GM18511 (cell line): ENCODE results near the gene EPAS1.

Source experiments
- ATAC-seq: cut with Tn5 transposase; IDR thresholded peaks from one replicate; pipeline ENCODE4 v1.9.1; 2021; ENCODE audit warnings: mild to moderate bottlenecking, moderate library complexity; ENCODE audit not compliant: unreplicated experiment

EPAS1 gene

DNA sequence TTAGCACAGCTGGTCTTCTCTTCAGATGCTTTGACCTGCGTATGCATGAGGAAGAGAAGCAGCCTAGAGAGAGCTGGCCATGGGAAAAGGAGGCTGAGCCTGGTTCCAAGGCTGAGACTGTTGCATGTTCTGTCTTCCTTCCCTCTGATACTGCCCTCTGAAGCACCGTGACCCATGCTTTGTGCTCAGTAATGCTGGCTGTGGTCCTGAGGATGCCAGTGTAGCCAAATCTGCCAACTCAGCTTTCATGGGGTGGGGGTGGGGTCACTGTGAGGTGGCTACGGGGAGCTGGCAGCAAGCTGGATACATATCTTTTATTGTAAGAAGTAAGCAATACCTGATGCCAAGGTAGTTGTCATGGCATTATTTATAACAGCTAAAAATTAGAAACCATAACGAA, 41.5 kb downstream of the EPAS1 start:
- ATAC-seq = no peak

GRCh38 chr2:46339200-46339599, 42.0 kb downstream of the EPAS1 start:
- no peak for ATAC-seq

- no peak for ATAC-seq
Observed at GRCh38 chr2:46339676-46340459, 42.7 kb downstream of the EPAS1 start.

DNA sequence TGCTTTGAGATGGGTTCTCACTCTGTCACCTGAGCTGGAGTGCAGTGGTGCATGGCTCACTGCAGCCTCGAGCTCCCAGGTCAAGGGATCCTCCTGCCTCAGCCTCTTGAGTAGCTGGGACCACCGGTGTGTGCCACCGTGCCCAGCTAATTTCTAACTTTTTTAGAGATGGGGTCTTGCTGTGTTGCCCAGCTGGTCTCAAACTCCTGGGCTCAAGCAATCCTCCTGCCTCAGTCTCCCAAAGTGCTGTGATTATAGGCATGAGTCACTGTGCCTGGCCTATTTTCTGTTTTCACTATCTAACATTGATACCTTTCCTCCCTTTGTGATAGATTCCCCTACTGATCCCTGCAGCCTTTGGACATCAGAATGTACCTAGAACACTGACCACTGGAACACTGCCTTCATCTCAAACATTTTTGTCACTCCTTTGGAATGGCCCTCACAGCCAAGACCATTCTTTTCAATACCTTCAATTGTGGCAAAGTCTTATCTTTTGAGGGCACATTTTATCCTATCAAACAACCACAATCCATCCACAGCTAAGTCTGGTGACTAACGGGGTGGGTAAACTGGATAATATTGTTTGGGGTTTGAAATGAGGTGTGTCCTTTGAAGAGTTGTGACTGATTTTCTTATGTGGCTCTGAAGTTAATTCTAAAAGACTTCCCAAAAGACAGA, 43.7 kb downstream of the EPAS1 start:
- ATAC-seq = no peak

DNA sequence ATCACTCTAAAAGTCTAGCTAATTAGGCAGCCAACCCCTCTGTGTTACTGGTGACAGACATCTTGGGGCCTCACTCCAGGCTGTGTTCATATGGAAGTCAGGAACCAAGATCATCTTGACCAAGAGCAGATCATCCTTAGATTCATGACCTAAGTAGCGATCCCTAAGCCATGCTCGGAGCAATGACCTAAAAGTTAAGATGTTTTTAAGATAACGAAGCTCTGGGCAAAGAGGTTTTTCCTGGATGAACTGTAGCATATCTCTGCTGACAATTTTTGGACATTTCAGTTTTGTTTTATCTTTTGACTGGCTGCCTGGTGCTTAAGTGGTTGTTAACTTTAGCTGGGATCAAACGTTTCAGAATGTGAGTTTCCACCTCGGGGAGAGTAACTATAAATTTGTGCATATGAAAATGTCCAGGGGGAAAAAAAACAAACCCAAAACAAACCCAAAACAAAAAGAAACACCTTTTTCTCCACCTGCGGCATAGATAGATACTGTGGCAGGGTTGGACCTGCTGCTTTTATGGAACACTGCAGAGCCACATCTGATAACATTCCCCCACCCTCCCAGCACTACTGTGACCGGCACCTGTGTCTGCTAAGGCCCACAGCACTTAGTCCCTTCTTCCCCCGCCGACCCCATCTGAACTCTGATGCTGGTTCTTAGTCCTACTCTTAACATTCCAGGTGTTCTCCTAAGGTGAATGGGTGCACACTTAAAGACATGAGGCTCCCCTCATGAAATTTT, 45.5 kb downstream of the EPAS1 start:
- no peak for ATAC-seq

DNA sequence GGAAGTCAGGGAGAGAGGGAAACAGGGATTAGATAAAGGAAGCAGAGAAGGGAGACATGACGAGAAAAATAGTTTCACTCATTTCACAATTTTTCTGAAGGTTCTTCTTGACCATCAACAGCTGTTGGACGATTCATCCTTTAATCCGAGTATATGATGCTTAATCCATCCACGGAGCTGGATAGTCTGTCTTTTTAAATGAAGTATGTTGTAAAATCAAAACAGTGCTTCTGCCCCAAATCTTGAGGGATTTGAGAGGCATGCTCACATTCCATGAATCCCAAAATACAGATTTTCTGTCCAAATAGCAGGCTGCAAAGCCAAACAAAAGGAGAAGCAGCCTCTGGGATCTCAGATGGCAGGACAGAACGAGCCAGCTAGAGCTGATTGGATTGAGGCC, 47.5 kb downstream of the EPAS1 start:
- no peak for ATAC-seq

GRCh38 chr2:46345775-46346174, 48.6 kb downstream of the EPAS1 start:
- ATAC-seq = no peak

DNA sequence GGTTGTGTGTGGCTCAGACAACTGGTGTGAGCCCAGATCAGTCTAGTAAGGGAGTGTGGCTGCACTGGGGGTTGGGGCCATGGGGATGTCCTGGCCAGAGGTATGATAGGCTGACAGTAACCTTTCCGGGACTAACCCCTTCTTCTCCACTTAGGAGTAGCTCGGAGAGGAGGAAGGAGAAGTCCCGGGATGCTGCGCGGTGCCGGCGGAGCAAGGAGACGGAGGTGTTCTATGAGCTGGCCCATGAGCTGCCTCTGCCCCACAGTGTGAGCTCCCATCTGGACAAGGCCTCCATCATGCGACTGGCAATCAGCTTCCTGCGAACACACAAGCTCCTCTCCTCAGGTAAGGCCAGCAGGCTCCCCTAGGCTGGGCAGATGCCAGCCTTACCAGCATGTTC, 49.5 kb downstream of the EPAS1 start:
- no peak for ATAC-seq

DNA sequence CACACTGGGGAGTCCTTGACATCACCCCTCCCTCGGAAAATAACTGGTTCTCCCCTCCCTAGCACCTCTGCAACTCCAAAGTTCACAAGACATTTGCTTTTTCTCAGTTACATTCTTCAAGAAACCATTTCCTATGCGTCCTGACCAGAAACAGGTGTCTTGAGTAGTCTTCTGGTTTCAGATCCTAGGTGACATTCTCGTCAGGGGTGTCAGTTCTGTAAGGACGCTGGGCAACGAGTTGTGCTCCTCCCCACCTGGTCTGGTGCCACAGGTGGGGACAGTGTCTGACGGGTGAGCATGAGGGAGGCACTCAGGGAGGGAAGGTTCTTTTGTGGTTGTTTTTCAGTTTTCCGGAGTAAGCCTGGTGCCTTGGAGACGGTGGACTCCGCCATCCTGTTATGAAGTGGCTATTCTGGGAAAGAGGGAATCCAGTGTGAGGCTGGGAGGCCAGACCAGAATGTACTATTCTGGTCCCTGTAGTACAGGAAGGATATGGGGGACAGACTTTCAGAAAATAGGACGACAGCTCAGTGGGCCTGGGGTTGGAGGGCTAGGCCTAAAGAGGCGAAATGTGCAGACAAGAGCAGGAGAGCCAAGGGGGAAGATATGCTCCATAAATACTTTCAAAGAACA, 50.6 kb downstream of the EPAS1 start:
- ATAC-seq = peak; percentile 71

GRCh38 chr2:46349115-46349547, 51.9 kb downstream of the EPAS1 start:
- ATAC-seq = no peak

DNA sequence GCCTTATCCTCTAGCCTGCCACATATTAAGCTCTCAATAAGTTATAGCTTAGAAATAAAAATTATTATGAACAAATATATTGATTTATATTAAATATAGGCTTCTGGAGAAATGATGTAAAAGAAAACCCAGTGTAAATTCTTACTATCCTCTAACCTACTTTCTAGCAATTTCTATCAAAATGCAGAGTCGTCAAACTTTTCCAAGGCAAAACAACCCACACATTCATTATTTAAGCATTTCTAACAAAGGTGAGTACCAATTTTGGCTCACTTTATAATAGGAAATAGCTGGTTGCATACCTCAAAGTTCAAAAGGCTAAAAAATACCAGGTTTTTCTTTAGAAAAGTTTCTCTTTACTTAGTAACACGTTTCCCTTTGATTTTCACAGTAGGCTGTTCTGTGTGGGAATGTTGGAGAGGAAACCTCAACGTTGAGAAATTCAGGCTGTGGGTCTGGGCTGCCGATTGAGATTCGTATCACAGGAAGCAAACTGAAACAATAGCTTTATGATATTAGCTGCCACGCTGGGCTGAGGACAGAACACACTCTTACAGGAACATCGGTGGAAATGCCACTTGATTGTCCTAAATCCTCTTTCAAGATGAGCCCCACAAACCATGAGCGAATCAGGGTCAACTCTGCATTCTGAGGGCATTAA, 53.0 kb downstream of the EPAS1 start:
- ATAC-seq = no peak

- no peak for ATAC-seq
Observed at GRCh38 chr2:46351098-46351749, 54.0 kb downstream of the EPAS1 start.

DNA sequence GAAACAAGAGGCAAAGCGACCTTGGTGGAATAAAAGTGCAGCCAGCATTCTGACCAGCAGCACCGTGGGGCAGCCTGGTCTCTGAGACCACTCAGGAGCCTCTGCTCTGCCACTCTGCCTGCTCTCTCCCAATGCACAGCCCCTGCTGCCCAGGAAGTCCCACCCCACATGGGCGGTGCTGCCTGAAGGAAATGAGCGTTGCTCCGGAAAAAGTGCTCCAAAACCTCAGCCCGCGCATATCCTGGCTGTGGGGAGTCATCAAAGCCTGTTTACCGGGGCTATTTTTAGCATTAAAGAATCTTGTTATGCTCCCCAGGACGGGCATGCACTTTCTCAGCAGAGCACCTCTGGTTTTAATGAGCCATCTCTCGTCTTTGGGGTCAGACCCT, 54.5 kb downstream of the EPAS1 start:
- no peak for ATAC-seq

- ATAC-seq = no peak
Observed at GRCh38 chr2:46352621-46353020, 55.4 kb downstream of the EPAS1 start.

DNA sequence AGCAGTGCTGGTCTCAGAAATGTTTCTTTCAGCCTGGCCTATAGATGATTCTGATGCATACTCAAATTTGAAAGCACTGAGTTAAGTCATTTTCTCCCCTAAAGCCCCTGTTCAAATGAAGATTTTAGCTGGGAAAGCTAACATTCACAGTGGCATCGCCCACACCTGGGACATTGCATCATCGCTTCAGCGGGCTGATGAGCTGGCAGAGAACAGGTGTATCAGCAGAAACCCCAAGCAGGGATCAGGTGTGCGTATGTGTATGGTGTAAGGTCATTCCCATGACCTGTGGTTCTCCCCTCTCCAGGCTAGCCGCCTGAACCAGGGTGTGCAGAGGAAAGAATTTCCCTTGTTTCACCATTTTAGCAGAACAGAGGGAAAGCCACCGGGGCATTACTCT, 56.3 kb downstream of the EPAS1 start:
- ATAC-seq = no peak

GRCh38 chr2:46355756-46356155, 58.5 kb downstream of the EPAS1 start:
- ATAC-seq = no peak

GRCh38 chr2:46356991-46357390, 59.8 kb downstream of the EPAS1 start:
- ATAC-seq = no peak

GRCh38 chr2:46358713-46359112, 61.5 kb downstream of the EPAS1 start:
- no peak for ATAC-seq

GRCh38 chr2:46360303-46360702, 63.1 kb downstream of the EPAS1 start:
- ATAC-seq = no peak

DNA sequence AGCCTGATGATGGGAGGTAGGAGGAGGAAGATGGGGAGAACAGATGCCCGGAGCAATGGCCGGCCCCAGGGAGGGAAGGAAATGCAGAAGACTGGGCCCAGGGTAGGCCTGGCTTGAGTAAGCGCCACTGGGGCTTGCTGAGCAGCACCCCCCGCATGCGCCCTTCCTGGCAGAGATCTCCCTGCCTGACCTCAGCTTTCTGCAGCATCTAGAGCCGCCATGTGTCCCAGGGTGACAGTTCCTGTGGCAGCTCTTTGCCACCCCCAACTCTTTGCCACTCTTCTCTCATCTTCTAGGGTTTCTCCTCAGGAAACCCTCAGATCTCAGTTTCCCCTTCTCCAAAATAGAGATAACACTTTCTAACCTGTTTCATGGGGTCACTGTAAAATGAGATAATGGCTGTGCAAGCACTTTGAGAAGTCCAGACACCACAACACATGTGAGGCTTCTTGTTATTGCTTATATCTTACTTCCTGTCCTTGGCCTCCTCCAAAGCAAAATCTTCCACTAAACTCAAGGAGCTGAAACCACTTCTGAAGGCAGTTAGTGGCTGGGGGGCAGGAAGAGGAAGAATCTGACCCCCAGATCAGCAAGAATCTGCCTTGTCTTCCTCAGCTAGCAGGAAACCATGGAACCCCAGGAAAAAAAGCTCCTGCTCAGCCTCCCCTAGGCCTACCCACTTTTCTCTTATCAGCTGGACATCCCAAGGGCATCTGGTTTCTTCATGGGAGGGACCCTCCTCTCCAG, 64.9 kb downstream of the EPAS1 start:
- ATAC-seq = no peak
